Stimulated activated CD4-positive, alpha-beta T cell treated with anti-CD3 and anti-CD28 coated beads, Interleukin-15, amount 100 ng/mL, for 1 hour (primary cell): ENCODE results near the gene BMP7.
"Not testable (repeated sequence)": the region's sequence is repeated elsewhere in the genome, so short reads cannot be mapped to it uniquely, and the experiment has no call there.

Experiments
- DNase-seq, 2 donors: peaks; one replicate each; pipeline ENCODE4 v3.0.0-alpha.2; 2020; ENCODE audit warnings: low read depth in 1 of 2, low spot score in 1 of 2

The BMP7 gene

GRCh38 chr20:57288651-57289277 is 22.3 kb upstream of the BMP7 start:
- no peak for DNase-seq

GRCh38 chr20:57287901-57288300 is 21.5 kb upstream of the BMP7 start:
- DNase-seq: no peak

- DNase-seq: no peak
Observed at GRCh38 chr20:57287007-57287880, 20.8 kb upstream of the BMP7 start.

GRCh38 chr20:57283860-57284259 is 17.4 kb upstream of the BMP7 start:
- no peak for DNase-seq

- DNase-seq: no peak
Observed at GRCh38 chr20:57282670-57283361, 16.4 kb upstream of the BMP7 start.

GRCh38 chr20:57281900-57282299 is 15.5 kb upstream of the BMP7 start:
- DNase-seq: no peak

- DNase-seq: no peak
Observed at GRCh38 chr20:57280221-57280620, 13.8 kb upstream of the BMP7 start.

- DNase-seq: not testable (repeated sequence)
Observed at GRCh38 chr20:57279548-57279947, 13.1 kb upstream of the BMP7 start.

- no peak for DNase-seq
Observed at GRCh38 chr20:57278457-57278856, 12.0 kb upstream of the BMP7 start.

- no peak for DNase-seq
Observed at GRCh38 chr20:57277398-57278105, 11.1 kb upstream of the BMP7 start.

- DNase-seq: no peak
Observed at GRCh38 chr20:57276221-57276620, 9.8 kb upstream of the BMP7 start.

- no peak for DNase-seq
Observed at GRCh38 chr20:57275813-57276212, 9.4 kb upstream of the BMP7 start.

GRCh38 chr20:57275334-57275733 is 8.9 kb upstream of the BMP7 start:
- DNase-seq: no peak

- DNase-seq: no peak
Observed at GRCh38 chr20:57274846-57275245, 8.4 kb upstream of the BMP7 start.

GRCh38 chr20:57274299-57274698 is 7.9 kb upstream of the BMP7 start:
- DNase-seq: no peak

- no peak for DNase-seq
Observed at GRCh38 chr20:57272883-57273535, 6.6 kb upstream of the BMP7 start.

GRCh38 chr20:57270204-57270984 is 4.0 kb upstream of the BMP7 start:
- DNase-seq: no peak

- DNase-seq: no peak
Observed at GRCh38 chr20:57269148-57269984, 2.9 kb upstream of the BMP7 start.

GRCh38 chr20:57268399-57269076 is 2.1 kb upstream of the BMP7 start:
- DNase-seq: no peak
